ENCODE measurements around the gene STPG4.
A peak's percentile ranks its signal among the peaks of the same experiment; 100 is the strongest.
"Not testable (repeated sequence)": the region's sequence is repeated elsewhere in the genome, so short reads cannot be mapped to it uniquely, and the experiment has no call there.

Gene STPG4

DNA sequence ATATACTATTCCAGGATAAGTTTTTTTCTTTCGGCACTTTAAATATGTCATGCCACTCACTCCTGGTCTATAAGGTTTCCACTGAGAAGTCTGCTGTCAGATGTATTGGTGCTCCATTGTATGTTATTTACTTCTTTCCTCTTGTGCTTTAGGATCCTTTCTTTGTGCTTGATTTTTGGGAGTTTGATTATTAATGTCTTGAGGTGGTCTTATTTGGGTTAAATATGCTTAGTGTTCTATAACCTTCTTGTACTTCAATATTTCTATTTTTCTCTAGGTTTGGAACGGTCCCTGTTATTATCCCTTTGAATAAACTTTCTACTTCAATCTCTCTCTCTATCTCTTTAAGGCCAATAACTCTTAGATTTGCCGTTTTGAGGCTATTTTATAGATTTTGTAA is 28.3 kb downstream of the STPG4 start:
- DNase-seq (ENCODE audit: low spot score) = no peak

DNA sequence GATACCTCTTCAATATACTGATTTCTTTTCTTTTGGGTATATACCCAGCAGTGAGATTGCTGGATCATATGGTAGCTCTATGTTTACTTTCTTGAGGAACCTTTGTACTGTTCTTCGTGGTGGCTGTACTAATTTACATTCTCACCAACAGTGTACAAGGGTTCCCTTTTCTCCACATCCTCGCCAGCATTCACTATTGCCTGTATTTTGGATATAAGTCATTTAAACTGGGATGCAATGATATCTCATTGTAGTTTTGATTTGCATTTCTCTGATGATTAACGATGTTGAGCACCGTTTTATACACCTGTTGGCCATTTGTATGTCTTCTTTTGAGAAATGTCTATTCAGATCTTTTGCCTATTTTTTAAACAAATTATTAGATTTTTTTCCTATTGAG is 30.4 kb downstream of the STPG4 start:
- not testable (repeated sequence) for DNase-seq (ENCODE audit: low spot score)

DNA sequence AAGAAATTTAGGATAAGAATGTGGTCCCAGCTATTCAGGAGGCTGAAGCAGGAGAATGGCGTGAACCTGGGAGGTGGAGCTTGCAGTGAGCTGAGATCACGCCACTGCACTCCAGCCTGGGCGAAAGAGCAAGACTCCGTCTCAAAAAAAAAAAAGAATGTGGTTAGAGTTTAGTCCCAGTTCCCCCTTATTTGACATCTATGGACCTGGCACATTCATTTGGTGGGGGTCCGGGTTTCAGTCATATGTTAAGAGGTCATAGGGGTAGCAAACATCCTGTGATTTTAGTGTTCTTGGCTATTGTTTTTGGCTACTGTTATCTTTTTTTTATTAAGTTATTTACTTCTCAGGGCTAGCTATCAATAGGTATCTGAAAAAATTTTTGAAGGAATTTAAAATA is 34.7 kb downstream of the STPG4 start:
- not testable (repeated sequence) for DNase-seq (ENCODE audit: low spot score)

DNA sequence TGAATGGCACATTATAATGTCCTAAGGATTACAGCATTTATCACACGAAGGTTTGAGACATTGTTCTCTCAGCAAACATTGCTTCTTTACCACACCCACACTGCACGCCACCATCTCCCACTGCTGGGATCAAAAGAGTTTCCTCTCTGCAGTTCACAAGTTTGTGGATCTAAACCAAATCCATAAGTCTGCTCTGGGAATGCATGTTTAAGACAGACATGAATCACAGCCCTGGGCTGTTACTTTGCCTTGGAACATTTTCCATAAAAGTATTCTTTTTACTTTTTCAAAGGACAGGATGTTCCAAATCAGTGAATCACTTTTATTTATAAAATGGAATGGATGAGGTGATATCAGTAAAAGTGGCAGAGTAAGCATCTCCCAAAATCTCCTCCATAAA is 36.1 kb downstream of the STPG4 start:
- DNase-seq (ENCODE audit: low spot score) = no peak

DNA sequence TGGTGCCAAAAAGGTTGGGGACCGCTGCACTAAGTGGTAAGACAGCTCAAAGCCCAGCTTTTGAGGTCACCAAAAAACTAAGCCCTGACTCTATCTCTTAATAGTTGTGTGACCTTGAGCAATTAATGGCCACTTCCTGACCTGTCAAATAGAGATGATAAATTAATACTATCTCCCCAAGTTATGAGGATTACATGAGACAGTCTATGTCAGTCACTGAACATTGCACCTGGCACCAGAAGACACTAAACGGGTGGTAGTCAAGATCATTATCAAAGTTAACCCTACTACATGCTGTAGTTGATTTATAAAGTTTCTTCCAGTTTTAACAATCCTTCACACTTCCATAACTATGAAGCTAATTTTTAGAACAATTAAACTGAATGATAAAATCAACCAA is 36.5 kb downstream of the STPG4 start:
- DNase-seq (ENCODE audit: low spot score) = no peak

DNA sequence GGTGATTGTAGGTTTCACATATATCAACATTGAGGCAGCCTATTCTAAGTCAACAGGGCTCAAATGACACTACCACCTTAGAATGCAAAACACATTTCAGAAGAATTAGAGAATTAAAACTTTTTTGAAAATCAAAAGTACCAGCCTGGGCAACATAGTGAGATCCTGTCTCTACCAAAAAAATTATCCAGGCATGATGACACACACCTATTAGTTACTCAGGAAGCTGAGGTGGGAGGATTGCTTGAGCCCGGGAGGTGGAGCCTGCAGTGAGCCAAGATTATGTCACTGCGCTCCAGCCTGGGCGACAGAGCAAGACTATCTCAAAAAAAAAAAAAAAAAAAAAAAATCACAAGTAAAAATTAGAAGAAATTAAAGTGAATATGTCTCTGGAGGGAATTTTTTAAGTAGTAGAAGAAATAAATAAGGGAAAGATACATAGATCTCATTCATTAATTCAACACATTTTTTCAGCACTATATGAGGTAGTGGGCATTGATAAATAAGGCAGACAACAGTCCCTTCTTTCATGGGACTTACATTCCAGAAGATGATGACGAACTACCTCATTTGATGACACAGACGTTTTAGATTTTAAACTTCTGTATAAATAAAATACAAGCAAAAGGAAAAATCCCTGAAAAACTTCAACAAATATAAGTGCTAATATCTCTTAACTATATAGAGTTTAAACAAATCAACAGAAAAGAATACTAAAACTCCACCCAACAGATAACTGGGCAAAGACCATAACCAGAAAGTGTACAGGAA is 42.3 kb downstream of the STPG4 start:
- DNase-seq (ENCODE audit: low spot score) = no peak

DNA sequence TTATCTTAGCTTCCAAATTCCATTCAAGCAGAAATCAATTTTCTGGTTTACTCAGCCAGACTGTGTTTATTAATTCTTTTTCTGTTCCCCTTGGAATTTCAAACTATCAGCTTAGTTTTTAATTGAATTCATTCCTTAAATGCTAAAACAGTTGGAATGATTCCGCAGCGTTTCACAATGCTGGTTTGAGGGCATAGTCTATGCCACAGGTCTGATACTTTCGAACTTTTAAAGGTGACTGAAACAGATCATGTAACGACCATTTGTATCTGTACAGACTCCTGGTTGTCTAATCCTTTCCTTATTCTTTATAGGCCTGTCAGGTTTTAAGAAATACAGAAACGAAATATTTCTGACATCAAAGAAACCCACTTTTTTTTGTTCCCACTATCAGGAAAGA is 45.4 kb downstream of the STPG4 start:
- no peak for DNase-seq (ENCODE audit: low spot score)

DNA sequence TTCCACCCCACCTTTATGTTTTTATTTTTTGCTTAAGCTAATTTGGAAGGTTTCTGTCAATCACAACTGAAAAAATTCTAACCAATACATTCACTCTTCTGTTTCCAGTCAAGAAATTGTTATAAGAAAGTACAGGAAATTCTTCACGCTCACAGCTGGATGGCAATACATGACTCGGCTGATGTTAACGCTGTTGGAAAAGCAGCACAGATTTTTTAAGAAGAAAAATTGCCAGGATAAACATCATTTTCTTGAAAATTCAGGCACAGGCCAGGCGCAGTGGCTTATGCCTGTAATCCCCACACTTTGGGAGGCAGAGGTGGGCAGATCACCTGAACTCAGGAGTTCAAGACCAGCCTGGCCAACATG is 46.1 kb downstream of the STPG4 start:
- DNase-seq (ENCODE audit: low spot score) = no peak

DNA sequence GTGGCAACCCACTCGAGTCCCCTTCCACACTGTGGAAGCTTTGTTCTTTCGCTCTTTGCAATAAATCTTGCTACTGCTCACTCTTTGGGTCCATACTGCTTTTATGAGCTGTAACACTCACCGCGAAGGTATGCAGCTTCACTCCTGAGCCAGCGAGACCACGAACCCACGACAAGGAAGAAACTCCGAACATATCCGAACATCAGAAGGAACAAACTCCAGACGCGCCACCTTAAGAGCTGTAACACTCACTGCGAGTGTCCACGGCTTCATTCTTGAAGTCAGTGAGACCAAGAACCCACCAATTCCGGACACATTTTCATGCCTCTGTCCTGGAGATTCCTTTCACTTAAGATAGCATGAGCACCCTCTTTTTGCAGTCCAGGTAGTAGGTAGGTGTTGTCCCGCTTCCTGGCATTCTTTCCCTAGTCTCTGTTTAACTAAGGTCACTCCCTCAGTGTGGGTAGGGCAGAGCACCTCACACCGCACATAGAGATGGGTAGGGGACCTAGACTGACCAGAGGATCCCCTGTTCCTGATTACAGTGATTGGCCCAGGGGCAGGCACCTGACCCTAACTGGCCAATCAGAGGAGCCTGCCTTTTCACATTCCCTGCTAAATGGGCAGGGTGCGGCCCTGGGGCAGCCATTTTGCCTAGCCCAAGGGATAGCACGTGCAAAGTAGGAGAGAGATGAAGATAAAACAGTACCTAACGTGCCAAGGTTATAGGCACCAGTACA is 46.7 kb downstream of the STPG4 start:
- peak; percentile 96 for DNase-seq (ENCODE audit: low spot score)

DNA sequence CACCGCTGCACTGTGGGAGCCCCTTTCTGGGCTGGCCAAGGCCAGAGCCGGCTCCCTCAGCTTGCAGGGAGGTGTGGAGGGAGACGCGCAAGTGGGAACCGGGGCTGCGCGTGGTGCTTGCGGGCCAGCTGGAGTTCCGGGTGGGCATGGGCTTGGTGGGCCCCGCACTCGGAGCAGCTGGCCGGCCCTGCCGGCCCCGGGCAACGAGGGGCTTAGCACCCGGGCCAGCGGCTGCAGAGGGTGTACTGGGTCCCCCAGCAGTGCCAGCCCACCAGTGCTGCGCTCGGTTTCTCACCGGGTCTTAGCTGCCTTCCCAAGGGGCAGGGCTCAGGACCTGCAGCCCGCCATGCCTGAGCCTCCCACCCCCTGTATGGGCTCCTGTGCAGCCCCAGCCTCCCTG is 47.9 kb downstream of the STPG4 start:
- DNase-seq (ENCODE audit: low spot score) = not testable (repeated sequence)

DNA sequence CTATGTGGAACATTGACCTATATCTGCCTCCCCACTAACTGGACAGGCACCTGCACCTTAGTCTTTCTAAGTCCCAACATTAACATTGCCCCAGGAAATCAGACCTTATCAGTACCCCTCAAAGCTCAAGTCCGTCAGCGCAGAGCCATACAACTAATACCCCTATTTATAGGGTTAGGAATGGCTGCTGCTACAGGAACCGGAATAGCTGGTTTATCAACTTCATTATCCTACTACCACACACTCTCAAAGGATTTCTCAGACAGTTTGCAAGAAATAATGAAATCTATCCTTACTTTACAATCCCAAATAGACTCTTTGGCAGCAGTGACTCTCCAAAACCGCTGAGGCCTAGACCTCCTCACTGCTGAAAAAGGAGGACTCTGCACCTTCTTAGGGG is 48.9 kb downstream of the STPG4 start:
- not testable (repeated sequence) for DNase-seq (ENCODE audit: low spot score)

DNA sequence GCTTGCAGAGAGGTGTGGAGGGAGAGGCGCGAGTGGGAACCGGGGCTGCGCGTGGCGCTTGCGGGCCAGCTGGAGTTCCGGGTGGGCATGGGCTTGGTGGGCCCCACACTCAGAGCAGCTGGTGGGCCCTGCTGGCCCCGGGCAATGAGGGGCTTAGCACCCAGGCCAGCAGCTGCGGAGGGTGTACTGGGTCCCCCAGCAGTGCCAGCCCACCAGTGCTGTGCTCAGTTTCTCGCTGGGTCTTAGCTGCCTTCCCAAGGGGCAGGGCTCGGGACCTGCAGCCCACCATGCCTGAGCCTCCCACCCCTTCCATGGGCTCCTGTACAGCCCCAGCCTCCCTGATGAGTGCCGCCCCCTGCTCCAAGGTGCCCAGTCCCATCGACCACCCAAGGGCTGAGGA is 55.4 kb downstream of the STPG4 start:
- DNase-seq (ENCODE audit: low spot score) = not testable (repeated sequence)

DNA sequence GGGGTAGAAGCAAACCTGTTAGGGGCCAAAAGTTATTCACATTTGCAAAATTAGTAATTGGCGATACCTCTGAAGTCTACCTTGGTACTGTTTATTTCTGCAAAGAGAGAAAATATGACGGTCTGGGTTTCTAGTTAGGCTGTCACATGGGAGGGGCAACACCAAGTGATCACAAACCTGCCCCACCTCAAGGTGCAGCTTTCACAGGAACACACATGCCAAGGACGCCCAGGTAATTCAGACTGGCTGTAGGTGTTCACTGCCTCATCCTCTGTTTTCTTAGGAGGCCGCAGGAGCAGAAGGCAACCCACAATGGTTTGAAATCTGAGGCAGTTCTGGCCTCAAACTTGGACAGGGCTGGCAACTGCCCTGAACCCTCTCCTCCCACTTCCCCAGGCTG is 56.2 kb downstream of the STPG4 start:
- DNase-seq (ENCODE audit: low spot score) = no peak

DNA sequence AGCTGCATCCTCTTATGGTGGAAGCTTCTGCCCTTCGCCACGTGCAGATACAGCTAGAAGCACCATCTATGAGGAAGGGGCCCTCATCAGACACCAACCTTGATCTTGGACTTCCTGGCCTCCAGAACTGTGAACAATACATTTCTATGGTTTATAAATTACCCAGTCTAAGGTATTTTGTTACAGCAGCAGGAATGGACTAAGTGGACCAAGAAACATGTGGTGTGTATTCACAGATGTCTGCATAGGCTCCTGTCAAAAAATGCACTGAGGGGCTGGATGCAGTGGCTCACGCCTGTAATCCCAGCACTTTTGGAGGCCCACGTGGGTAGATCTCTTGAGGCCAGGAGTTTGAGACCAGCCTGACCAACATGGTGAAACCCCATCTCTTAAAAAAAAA is 57.5 kb downstream of the STPG4 start:
- no peak for DNase-seq (ENCODE audit: low spot score)

DNA sequence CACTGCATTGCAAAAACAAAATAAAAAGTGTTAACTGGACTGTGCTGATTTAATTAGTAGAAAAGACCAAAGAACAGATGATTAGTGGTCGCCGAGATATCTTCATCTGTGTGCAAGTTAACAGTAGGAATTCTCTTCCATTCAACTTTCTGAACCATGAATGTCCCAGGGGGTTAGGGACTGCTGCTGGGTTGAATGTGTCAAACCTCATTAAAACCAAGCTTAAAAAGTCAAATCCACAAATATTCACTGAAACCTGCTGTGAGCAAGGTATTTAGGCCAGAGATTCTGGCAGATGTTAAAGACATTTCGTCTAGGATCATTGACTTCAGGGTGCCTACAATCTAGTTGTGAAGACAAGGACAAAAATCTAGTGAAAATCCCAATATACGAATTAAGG is 58.7 kb downstream of the STPG4 start:
- no peak for DNase-seq (ENCODE audit: low spot score)

DNA sequence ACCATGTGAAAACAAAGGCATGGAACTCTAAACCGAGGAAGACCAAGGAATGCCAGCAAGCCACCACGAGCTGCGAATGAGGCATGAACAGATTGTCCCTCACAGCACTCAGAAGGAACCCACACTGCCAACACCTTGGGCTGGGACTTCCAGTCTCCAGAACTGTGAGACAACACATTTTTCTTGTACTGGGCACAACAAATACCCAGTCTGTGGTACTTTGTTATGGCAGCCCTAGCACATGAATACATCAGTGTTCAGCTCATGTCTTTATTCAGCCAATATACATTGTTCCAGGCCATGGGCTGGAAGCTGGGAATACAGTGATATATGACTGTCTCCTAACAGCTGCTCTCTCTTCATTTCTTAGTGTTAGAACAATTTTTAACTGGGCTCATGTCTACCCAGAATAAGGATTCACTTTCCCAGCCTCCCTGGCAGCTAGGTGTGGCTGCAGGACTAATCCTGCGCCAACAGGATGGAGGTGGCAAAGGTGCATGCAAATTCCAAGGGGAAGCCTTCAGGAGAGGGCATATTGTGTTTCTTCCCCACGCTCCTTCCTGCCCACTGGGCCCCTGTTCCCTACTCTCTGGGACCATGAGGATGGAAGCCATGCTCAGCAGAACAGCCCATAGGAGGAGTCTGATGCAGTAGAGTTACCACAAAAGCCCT is 59.6 kb downstream of the STPG4 start:
- DNase-seq (ENCODE audit: low spot score) = no peak

DNA sequence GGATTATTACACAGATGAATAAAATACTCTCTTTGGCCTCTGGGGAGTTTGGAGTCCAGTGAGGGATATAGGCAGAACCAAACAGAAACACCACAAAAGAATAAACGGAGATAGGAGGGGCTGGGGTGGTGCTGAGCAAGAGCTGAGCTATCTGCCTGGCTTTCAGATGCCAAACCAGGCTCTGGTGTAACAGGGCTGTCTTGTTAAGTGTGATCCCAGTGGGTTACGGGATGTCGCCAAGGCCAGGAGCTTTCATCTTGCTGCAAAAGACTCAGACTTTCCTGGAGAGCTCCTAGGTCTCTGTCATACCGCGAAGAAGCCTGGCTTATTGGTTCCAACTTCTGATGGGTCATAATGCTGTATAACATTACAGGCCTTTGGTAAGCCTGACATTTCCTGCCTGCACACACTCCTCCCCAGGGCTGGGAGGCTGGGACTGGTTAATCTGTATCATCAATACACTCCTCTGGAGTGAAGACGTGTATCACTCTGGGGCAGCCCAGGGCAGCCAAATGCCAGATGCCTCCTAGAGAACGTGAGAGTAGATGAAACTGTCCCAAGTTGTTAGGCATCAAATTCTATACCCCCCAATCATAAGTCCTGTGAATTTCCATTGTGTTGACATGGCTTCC is 60.5 kb downstream of the STPG4 start:
- no peak for DNase-seq (ENCODE audit: low spot score)

DNA sequence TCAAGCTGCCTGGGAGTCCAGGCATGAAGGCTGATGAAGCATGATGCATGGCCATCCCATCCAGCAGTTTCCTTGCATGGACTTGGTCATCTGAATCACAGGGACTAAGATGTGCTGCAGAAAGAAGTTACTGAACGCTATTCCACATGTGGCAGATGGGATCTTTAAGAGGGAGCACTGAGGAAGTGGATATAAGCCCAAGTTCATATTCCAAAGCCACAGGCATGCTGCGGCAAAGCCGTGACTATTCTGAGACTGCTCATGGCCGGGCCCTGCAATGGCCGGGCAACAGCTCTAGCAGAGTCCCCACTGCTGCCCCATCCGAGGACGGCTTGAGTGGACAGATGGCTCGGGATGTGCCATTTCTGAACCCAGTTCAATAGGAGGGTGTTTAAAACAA is 61.5 kb downstream of the STPG4 start:
- DNase-seq (ENCODE audit: low spot score) = no peak

DNA sequence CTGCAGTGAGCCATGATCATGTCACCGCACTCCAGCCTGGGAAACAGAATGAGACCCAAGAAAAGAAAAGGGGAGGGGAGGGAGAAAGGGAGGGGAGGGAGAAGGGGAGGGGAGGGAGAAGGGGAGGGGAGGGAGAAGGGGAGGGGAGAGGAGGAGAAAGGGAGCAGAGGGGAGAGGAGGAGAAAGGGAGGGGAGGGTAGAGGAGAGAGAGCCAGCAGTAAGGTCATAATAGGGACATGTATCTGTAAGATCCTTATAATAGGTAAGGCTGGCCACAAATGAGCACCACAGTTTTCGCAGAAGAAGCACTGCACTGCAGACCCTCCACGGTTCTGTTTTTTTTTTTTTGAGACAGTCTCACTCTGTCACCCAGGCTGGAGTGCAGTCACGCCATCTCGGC is 62.6 kb downstream of the STPG4 start:
- no peak for DNase-seq (ENCODE audit: low spot score)

DNA sequence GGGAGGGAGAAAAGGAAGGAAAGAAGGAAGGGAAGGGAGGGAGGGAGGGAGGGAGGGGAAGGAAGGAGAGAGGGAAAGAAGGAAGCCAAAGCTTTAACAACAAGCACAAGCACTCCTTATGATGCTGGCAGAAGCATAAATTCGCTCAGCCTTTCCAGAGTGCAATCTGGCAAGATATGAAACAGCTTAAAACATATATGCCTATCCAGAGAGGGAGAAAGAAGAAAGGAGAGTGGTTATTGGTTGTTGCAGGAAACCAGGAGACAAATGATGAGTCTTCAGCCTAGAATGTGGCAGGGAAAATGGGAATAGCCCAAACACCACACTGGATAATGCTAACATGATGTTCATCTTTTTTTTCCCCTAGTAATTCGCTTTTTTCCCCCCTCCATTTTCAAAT is 64.0 kb downstream of the STPG4 start:
- DNase-seq (ENCODE audit: low spot score) = no peak

DNA sequence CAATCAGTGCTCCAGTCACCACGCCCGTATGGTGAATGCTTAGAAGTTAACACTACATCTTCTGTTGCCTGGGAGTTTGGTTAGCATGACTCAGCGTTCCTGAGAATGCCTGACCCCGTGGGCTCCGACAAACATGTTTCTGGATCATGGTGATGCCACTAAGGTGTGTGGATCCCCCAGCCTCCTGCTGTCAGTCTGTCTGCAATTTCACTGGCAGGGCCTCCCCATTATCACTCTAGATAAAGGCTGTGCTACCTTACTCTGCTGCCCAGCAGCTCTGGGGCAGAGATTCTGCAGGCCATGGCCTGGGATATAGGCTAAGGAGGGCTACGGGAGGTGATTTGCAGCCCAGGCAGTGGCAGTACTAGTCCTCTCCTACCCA is 66.0 kb downstream of the STPG4 start:
- peak; percentile 85 for DNase-seq (ENCODE audit: low spot score)

DNA sequence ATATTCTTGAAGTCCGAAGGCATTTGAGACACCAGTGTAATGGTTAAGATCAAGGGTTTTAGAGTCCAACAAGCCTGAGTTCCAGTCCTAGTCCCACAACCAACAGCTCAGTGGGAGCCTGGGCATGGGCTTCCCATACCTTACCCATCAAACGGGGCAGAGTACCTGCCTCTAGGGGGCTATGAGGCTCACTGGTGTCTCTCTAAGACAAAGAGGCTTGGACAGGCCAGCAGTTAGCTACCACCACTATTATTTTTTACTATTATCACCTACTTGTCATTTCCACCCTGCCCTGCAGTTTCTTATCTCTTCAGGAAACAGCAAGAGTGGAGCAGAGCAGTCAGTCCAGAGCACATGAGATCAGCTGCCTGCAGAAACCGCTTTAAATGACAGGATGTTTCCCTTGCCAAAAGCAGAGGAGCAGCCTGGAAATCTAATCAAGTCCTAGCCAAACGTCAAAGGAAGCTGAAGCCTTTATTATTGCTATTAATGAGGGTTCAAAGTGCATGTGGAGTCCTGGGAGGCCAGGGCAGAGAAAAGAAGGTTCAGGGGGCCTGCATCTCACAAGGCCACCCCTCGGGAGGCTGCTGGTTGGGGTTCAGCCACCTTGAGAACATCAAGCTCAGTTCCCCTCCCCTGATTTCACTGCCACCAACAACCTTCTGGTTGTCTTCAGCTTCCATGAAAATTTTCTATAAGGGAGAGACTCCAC is 66.6 kb downstream of the STPG4 start:
- DNase-seq (ENCODE audit: low spot score) = peak; percentile 46

Data from LoVo (cell line).